Pancreas (tissue), 10 donors: ENCODE measurements around the gene ARG2. TPM values are rescaled to one million over a fixed set of nuclear protein-coding genes. Genes with fewer than 3 reads are reported as not detected.

Source experiments
- ATAC-seq, 4 donors: fragments of 200-7000 bp; cut with Tn5 transposase; one replicate each; pipeline versions ENCODE4 v1.8.0 to v1.9.1; 2020; ENCODE audit warnings: mild to moderate bottlenecking in 4 of 4, moderate library complexity in 4 of 4
- DNase-seq, 6 donors: peaks; one replicate each; pipeline ENCODE4 v3.0.0-alpha.2; 2020
- FAIRE-seq: peaks from 2 replicates; lab custom pipeline; 2012; peaks lifted over from hg19 to GRCh38; lab: Jason Lieb, UNC
- H3K27ac ChIP-seq, 4 donors: fragments of 200-600 bp; sonication (generic); 1 replicate in 3 of 4; 2 replicates in 1 of 4; pipeline versions ENCODE4 v1.5.0 to v1.8.0; 2020
- H3K27me3 ChIP-seq, 4 donors: fragments of 200-600 bp; one replicate each; pipeline ENCODE4 v1.8.0; 2021
- H3K36me3 ChIP-seq, 3 donors: fragments of 200-600 bp; sonication (generic) in 1 of 3; one replicate each; pipeline versions ENCODE4 v1.5.0 to v1.8.0; 2020 to 2021
- H3K4me1 ChIP-seq, 3 donors: fragments of 200-600 bp; one replicate each; pipeline ENCODE4 v1.8.0; 2021
- H3K4me3 ChIP-seq, 4 donors: fragments of 200-600 bp; sonication (generic) in 2 of 4; one replicate each; pipeline versions ENCODE4 v1.5.0 to v1.8.0; 2020 to 2021
- H3K9me3 ChIP-seq, 4 donors: fragments of 200-600 bp; one replicate each; pipeline ENCODE4 v1.8.0; 2021
- CTCF ChIP-seq, 4 donors: fragments of 200-600 bp; sonication (generic) in 3 of 4; IDR thresholded peaks; one replicate each; pipeline versions ENCODE4 v1.5.0 to v1.8.0; 2021; ENCODE audit warnings: antibody characterized with exemption in 4 of 4
- whole genome bisulfite sequencing, 2 donors: extraction: QIAGEN DNeasy Blood & Tissue Kit; methylation state at CpG; one replicate each; pipeline ENCODE4 v1.1.7; 2013; 5-methylcytosine and 5-hydroxymethylcytosine counted together
- intact Hi-C, 3 donors: fragments of 100-400 bp; cut with DNase I; formaldehyde crosslinking; loops; one replicate each; pipeline versions ENCODE4 v1.11.1 to v1.14.2; 2022
- polyA plus RNA-seq, 2 donors: library from polyadenylated mRNA; stranded (reverse); fragments of 200-250 nt; gene quantifications; one replicate each; pipeline ENCODE4 v1.2.3, GENCODE V29; 2013
- total RNA-seq, 6 donors: library from RNA; stranded (reverse); fragmentation: NEBNext Ultra II Directional in 4 of 6; extraction: Animal tissue kit (Norgen Biotek cat#: 25700) in 4 of 6; gene quantifications; one replicate each; pipeline versions ENCODE4 v1.2.1 to v1.2.4, GENCODE V29; 2021 to 2023
- donor health status: healthy with polysubstance abuse.
- donor health status: DM: no; HTN: no; CAD: no; lungs with moderate emphysema.
- donor health status: DM: no; HTN: no; CAD: no.
- donor health status: control.
- donor health status: control.
- donor health status: Bipolar disorder and iron deficiency.
- donor health status: DM: yes; HTN: yes; CAD: no.
- donor health status: DM: no; HTN: no; CAD: no.
- donor health status: DM: no; HTN: no; CAD: no.
- donor health status: DM: yes; HTN: yes; CAD: no.

Gene ARG2
- total and polyA plus RNA-seq, 8 donors, result 1.2 to 15.0 (median 2.1) TPM

- FAIRE-seq, result no peak
- H3K27me3 ChIP-seq, result no peaks in the 10 kb centered on the region
- peak; percentile 76 to 89 (median 82) for DNase-seq
- intact Hi-C loops, result no loop called here
- H3K27ac ChIP-seq, result peak overlapping the region; percentile 31 to 88 (median 70)
- TF ChIP-seq CTCF (IDR thresholded peaks at IDR 0.05), result no peak
- H3K9me3 ChIP-seq, result no peaks in the 10 kb centered on the region
- peaks cover 0 to 6% (median 0%) of the 10 kb centered on the region in 3 donors for H3K4me1 ChIP-seq
- H3K36me3 ChIP-seq, result no peaks in the 10 kb centered on the region
- 0 to 1% methylated on average over 21 of the region's 21 CpGs for WGBS, 2 donors
- ATAC-seq, result peak; percentile 89 to 96 (median 90)
- peak overlapping the region; percentile 51 to 83 (median 67) for H3K4me3 ChIP-seq
Measured at GRCh38 chr14:67694791-67695393, 75.2 kb downstream of the ARG2 start.

GRCh38 chr14:67695394-67695949 is 75.8 kb downstream of the ARG2 start, which contains the start of gene RDH11:
TSS of gene RDH11 (minus strand) at chr14:67695764. CDS start at chr14:67695703, 61 bp downstream.
- intact Hi-C loops, result no loop called here
- no peak for TF ChIP-seq CTCF (IDR thresholded peaks at IDR 0.05)
- Histone ChIP-seq H3K4me1 (peaks cover 0 to 6% (median 0%) of the 10 kb centered on the region in 3 donors), H3K27ac (peak within 1 kb of the TSS; percentile 31 to 88 (median 70)), H3K4me3 (peak within 1 kb of the TSS; percentile 51 to 83 (median 67)), H3K36me3 (no peaks in the 10 kb centered on the region), H3K9me3 (no peaks in the 10 kb centered on the region), H3K27me3 (no peaks in the 10 kb centered on the region)
- DNase-seq (peak; percentile 79 to 90 (median 86)), ATAC-seq (peak; percentile 96 to 99 (median 98)), FAIRE-seq (no peak)
- WGBS, 2 donors, result 0% methylated on average over 25 of the region's 25 CpGs

GRCh38 chr14:67697006-67697405 is 77.3 kb downstream of the ARG2 start:
- WGBS, 2 donors, result 54 to 67% methylated on average over 4 of the region's 4 CpGs
- TF ChIP-seq CTCF (IDR thresholded peaks at IDR 0.05), result no peak
- intact Hi-C loops, result no loop called here
- H3K27me3 ChIP-seq, result no peaks in the 10 kb centered on the region
- peaks cover 0 to 6% (median 0%) of the 10 kb centered on the region in 3 donors for H3K4me1 ChIP-seq
- H3K9me3 ChIP-seq, result no peaks in the 10 kb centered on the region
- H3K36me3 ChIP-seq, result no peaks in the 10 kb centered on the region
- ATAC-seq (no peak), FAIRE-seq (no peak), DNase-seq (no peak)
- no peak overlapping the region for H3K4me3 ChIP-seq
- no peak overlapping the region for H3K27ac ChIP-seq

DNA sequence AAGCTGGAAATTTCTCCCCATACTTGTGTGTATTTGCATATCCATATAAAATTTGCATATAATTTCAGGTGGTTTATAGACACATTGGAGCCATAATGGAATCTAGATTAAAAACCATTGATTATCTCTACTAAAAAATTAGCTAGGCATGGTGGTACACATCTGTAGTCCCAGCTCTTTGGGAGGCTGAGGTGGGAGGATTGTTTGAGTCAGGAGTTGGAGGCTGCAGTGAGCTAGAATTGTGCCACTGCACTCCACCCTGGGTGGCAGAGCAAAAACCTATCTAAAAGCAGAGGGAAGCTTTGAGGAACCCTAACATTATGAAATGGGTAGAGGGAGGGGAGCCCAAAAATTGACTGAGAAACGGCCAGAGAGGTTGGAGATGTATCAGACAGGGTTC is 78.5 kb downstream of the ARG2 start:
- 59 to 64% methylated on average over 1 of the region's 1 CpG for WGBS, 2 donors
- FAIRE-seq (no peak), ATAC-seq (no peak), DNase-seq (no peak)
- Histone ChIP-seq H3K4me3 (no peak overlapping the region), H3K9me3 (no peaks in the 10 kb centered on the region), H3K27ac (no peak overlapping the region), H3K36me3 (no peaks in the 10 kb centered on the region), H3K27me3 (no peaks in the 10 kb centered on the region), H3K4me1 (peaks cover 0 to 3% (median 0%) of the 10 kb centered on the region in 3 donors)
- intact Hi-C loops, result no loop called here
- no peak for TF ChIP-seq CTCF (IDR thresholded peaks at IDR 0.05)

Other genes starting within 250 kb of the ARG2 start
- gene PLEK2, start 207.8 kb upstream of the ARG2 start, total RNA-seq, result 1 to 10 TPM; 4.0 to 9.9 (median 6.6) TPM
- gene PLEK2, start 207.8 kb upstream of the ARG2 start, polyA plus RNA-seq, result 1 to 10 TPM; 6.0 to 8.6 TPM
- 1 to 10 TPM; 2.2 to 7.5 (median 5.1) TPM for gene TMEM229B, start 131.2 kb upstream of the ARG2 start, total RNA-seq
- 1 to 10 TPM; 1.9 to 2.9 TPM for gene TMEM229B, start 131.2 kb upstream of the ARG2 start, polyA plus RNA-seq
- 10 to 100 TPM; 15.0 to 24.6 (median 21.9) TPM for gene PLEKHH1, start 86.6 kb upstream of the ARG2 start, total RNA-seq
- gene PLEKHH1, start 86.6 kb upstream of the ARG2 start, polyA plus RNA-seq, result 10 to 100 TPM; 24.5 to 48.8 TPM
- 10 to 100 TPM; 11.5 to 21.8 (median 13.7) TPM for gene PIGH, start 19.7 kb upstream of the ARG2 start, total RNA-seq
- gene PIGH, start 19.7 kb upstream of the ARG2 start, polyA plus RNA-seq, result 10 to 100 TPM; 14.2 to 27.4 TPM
- gene VTI1B, start 54.7 kb downstream of the ARG2 start, total RNA-seq, result 10 to 100 TPM; 48.0 to 73.3 (median 54.5) TPM
- gene VTI1B, start 54.7 kb downstream of the ARG2 start, polyA plus RNA-seq, result 10 to 100 TPM; 40.9 to 46.3 TPM
- gene RDH11, start 75.8 kb downstream of the ARG2 start, total RNA-seq, result 10 to 100 TPM; 14.0 to 37.0 (median 21.7) TPM
- gene RDH11, start 75.8 kb downstream of the ARG2 start, polyA plus RNA-seq, result 10 to 100 TPM; 18.4 to 40.3 TPM
- gene RDH12, start 82.0 kb downstream of the ARG2 start, total RNA-seq, result 1 to 10 TPM; 1.0 to 2.5 (median 1.5) TPM
- gene RDH12, start 82.0 kb downstream of the ARG2 start, polyA plus RNA-seq, result 1 to 10 TPM; 1.2 to 2.0 TPM
- gene ZFYVE26, start 196.7 kb downstream of the ARG2 start, total RNA-seq, result 10 to 100 TPM in 1 of 6 donors, 1 to 10 TPM in 5; 5.7 to 16.0 (median 8.8) TPM
- gene ZFYVE26, start 196.7 kb downstream of the ARG2 start, polyA plus RNA-seq, result 1 to 10 TPM; 5.5 to 6.0 TPM
- gene RAD51B, start 199.9 kb downstream of the ARG2 start, total RNA-seq, result 10 to 100 TPM in 1 of 6 donors, 1 to 10 TPM in 5; 3.8 to 17.3 (median 7.1) TPM
- 1 to 10 TPM; 1.1 to 3.0 TPM for gene RAD51B, start 199.9 kb downstream of the ARG2 start, polyA plus RNA-seq